Measurements from ENCODE around the gene TTYH2. TPM values are rescaled to one million over a fixed set of nuclear protein-coding genes. Genes with fewer than 3 reads are reported as not detected.

TTYH2 gene
- total RNA-seq, 1 experiment from 2014 or later, result 15.4 TPM

- Histone ChIP-seq H3K27ac (ENCODE audit: low read depth, low read length, poor library complexity, severe bottlenecking) (no peak overlapping the region), H3K27me3 (replicated peaks; ENCODE audit: insufficient read depth, low read depth, low read length, poor library complexity) (peaks cover 3% of the 10 kb centered on the region), H3K4me3 (ENCODE audit: low read depth, low read length, poor library complexity, severe bottlenecking) (no peak overlapping the region), H3K4me1 (ENCODE audit: insufficient read depth, low read length, poor library complexity, severe bottlenecking) (no peaks in the 10 kb centered on the region), H3K36me3 (ENCODE audit: insufficient read depth, low read length, poor library complexity, severe bottlenecking) (no peaks in the 10 kb centered on the region), H3K9me3 (ENCODE audit: low read depth, low read length, poor library complexity, severe bottlenecking) (no peaks in the 10 kb centered on the region)
- TF ChIP-seq EZH2 (IDR thresholded peaks at IDR 0.05; ENCODE audit: borderline replicate concordance, low read depth, low read length, poor library complexity, severe bottlenecking) (no peak), CTCF (conservative IDR thresholded peaks at IDR 0.05; ENCODE audit: low read depth, low read length) (no peak)
- CTCF ChIA-PET, result no interaction called here
- BruUV-seq (replicated peaks), result no TSS peak
- DNase-seq (ENCODE audit: low spot score), result no peak
- intact Hi-C loops (cut with micrococcal nuclease; ENCODE audit: unreplicated experiment), result no loop called here
- POLR2A ChIA-PET (ENCODE audit: low non-redundant PET), result no interaction called here
Measured at GRCh38 chr17:74271281-74271680, 57.9 kb downstream of the TTYH2 start.

- Histone ChIP-seq H3K27me3 (replicated peaks; ENCODE audit: insufficient read depth, low read depth, low read length, poor library complexity) (peaks cover 3% of the 10 kb centered on the region), H3K9me3 (ENCODE audit: low read depth, low read length, poor library complexity, severe bottlenecking) (no peaks in the 10 kb centered on the region), H3K36me3 (ENCODE audit: insufficient read depth, low read length, poor library complexity, severe bottlenecking) (no peaks in the 10 kb centered on the region), H3K27ac (ENCODE audit: low read depth, low read length, poor library complexity, severe bottlenecking) (no peak overlapping the region), H3K4me1 (ENCODE audit: insufficient read depth, low read length, poor library complexity, severe bottlenecking) (no peaks in the 10 kb centered on the region), H3K4me3 (ENCODE audit: low read depth, low read length, poor library complexity, severe bottlenecking) (no peak overlapping the region)
- DNase-seq (ENCODE audit: low spot score), result no peak
- no peak for TF ChIP-seq EZH2 (IDR thresholded peaks at IDR 0.05; ENCODE audit: borderline replicate concordance, low read depth, low read length, poor library complexity, severe bottlenecking)
- no peak for TF ChIP-seq CTCF (conservative IDR thresholded peaks at IDR 0.05; ENCODE audit: low read depth, low read length)
- ChIA-PET POLR2A (ENCODE audit: low non-redundant PET) (no interaction called here), CTCF (no interaction called here)
- intact Hi-C loops (cut with micrococcal nuclease; ENCODE audit: unreplicated experiment), result no loop called here
- no TSS peak for BruUV-seq (replicated peaks)
Measured at GRCh38 chr17:74271901-74272561, 58.7 kb downstream of the TTYH2 start.

- Histone ChIP-seq H3K4me3 (ENCODE audit: low read depth, low read length, poor library complexity, severe bottlenecking) (no peak overlapping the region), H3K9me3 (ENCODE audit: low read depth, low read length, poor library complexity, severe bottlenecking) (no peaks in the 10 kb centered on the region), H3K36me3 (ENCODE audit: insufficient read depth, low read length, poor library complexity, severe bottlenecking) (no peaks in the 10 kb centered on the region), H3K27me3 (replicated peaks; ENCODE audit: insufficient read depth, low read depth, low read length, poor library complexity) (peaks cover 3% of the 10 kb centered on the region), H3K27ac (ENCODE audit: low read depth, low read length, poor library complexity, severe bottlenecking) (no peak overlapping the region), H3K4me1 (ENCODE audit: insufficient read depth, low read length, poor library complexity, severe bottlenecking) (no peaks in the 10 kb centered on the region)
- DNase-seq (ENCODE audit: low spot score), result no peak
- CTCF ChIA-PET, result no interaction called here
- TF ChIP-seq EZH2 (IDR thresholded peaks at IDR 0.05; ENCODE audit: borderline replicate concordance, low read depth, low read length, poor library complexity, severe bottlenecking) (no peak), CTCF (conservative IDR thresholded peaks at IDR 0.05; ENCODE audit: low read depth, low read length) (no peak)
- no TSS peak for BruUV-seq (replicated peaks)
- POLR2A ChIA-PET (ENCODE audit: low non-redundant PET), result no interaction called here
- intact Hi-C loops (cut with micrococcal nuclease; ENCODE audit: unreplicated experiment), result no loop called here
Measured at GRCh38 chr17:74272731-74273201, 59.4 kb downstream of the TTYH2 start.
